Panc1 (cell line): Measurements from ENCODE around the gene CACNG3. TPM values are rescaled to one million over a fixed set of nuclear protein-coding genes. Genes with fewer than 3 reads are reported as not detected.

Source experiments
- ATAC-seq: fragments of 200-7000 bp; cut with Tn5 transposase; 2 replicates; pipeline ENCODE4 v1.9.1; 2020; ENCODE audit warnings: mild to moderate bottlenecking, moderate library complexity
- BruUV-seq: library from RNA; stranded (reverse); fragments of 400-500 nt; replicated peaks from 2 replicates; lab custom pipeline; 2021; lab: Mats Ljungman, UMichigan
- CTCF ChIA-PET: fragments of 300-600 bp; sonication (Branson Sonifier 250); formaldehyde crosslinking; loops from one replicate; lab custom pipeline; 2022; ENCODE audit warnings: antibody characterized with exemption; lab: Charles Lee
- POLR2A ChIA-PET: fragments of 300-600 bp; sonication (Branson Sonifier 250); formaldehyde crosslinking; loops from one replicate; lab custom pipeline; 2022; ENCODE audit warnings: antibody characterized with exemption; lab: Charles Lee
- DNase-seq: peaks from one replicate; pipeline ENCODE4 v3.0.0-alpha.2; 2010; ENCODE audit warnings: low read depth, low spot score
- H3K27ac ChIP-seq: 2 replicates; pipeline ENCODE4 v1.5.1; 2011; ENCODE audit warnings: mild to moderate bottlenecking, low read length, inconsistent platforms
- H3K27me3 ChIP-seq: fragments of 200-500 bp; sonication (Bioruptor generic); 2 replicates; pipeline ENCODE4 v1.6.0; 2014; ENCODE audit warnings: low read length, inconsistent platforms; ENCODE audit not compliant: control insufficient read depth, insufficient read depth
- H3K36me3 ChIP-seq: fragments of 200-500 bp; sonication (Bioruptor generic); 2 replicates; pipeline ENCODE4 v1.5.1; 2014; ENCODE audit warnings: inconsistent platforms, mild to moderate bottlenecking, low read length, moderate library complexity; ENCODE audit not compliant: control insufficient read depth, insufficient read depth
- H3K4me1 ChIP-seq: 2 replicates; pipeline ENCODE4 v1.5.1; 2011; ENCODE audit warnings: inconsistent platforms, mild to moderate bottlenecking, low read length, moderate library complexity; ENCODE audit not compliant: control insufficient read depth, insufficient read depth
- H3K4me3 ChIP-seq, 2 experiments: 2 replicates each; pipeline ENCODE4 v1.5.1; 2011 to 2012; ENCODE audit warnings: low read depth in 2 of 2, low read length in 2 of 2, mild to moderate bottlenecking in 2 of 2, inconsistent platforms in 1 of 2, moderate library complexity in 1 of 2
- H3K9me3 ChIP-seq: fragments of 200-500 bp; sonication (Bioruptor generic); 2 replicates; pipeline ENCODE4 v1.5.1; 2014; ENCODE audit warnings: low read depth, mild to moderate bottlenecking, inconsistent platforms, low read length, moderate library complexity; ENCODE audit not compliant: control insufficient read depth, insufficient read depth
- POLR2AphosphoS5 ChIP-seq: IDR thresholded peaks from 2 replicates; pipeline ENCODE4 v1.6.1; 2012; ENCODE audit warnings: mild to moderate bottlenecking, low read depth, low read length, moderate library complexity
- SIN3A ChIP-seq: IDR thresholded peaks from 2 replicates; pipeline ENCODE4 v1.6.1; 2012; ENCODE audit warnings: low read depth, mild to moderate bottlenecking, low read length, moderate library complexity, borderline replicate concordance; ENCODE audit not compliant: insufficient read depth
- TCF7L2 ChIP-seq: IDR thresholded peaks from 2 replicates; pipeline ENCODE4 v1.6.1; 2011; ENCODE audit warnings: mild to moderate bottlenecking, low read depth, low read length, inconsistent platforms
- in situ Hi-C: cut with HindIII; loops from 2 replicates; pipeline ENCODE4 v1.10.0; 2016; ENCODE audit warnings: low sequenced_read_pairs, low pct_unique_long_range_greater_than_20kb
- intact Hi-C: fragments of 100-400 bp; cut with micrococcal nuclease; formaldehyde crosslinking; loops from one replicate; pipeline ENCODE4 v1.10.0; 2022; ENCODE audit not compliant: unreplicated experiment
- total RNA-seq: library from RNA; stranded (reverse); gene quantifications from one replicate; pipeline ENCODE4 v1.2.1, GENCODE V29; 2021; ENCODE audit not compliant: unreplicated experiment
- TF ChIP-seq, protein P1 (sequence below): fragments of 450-650 bp; IDR thresholded peaks from 2 replicates; pipeline ENCODE4 v1.5.1; 2017; ENCODE audit warnings: mild to moderate bottlenecking
- TF ChIP-seq, protein P2 (sequence below), 2 experiments: IDR thresholded peaks; 2 replicates each; pipeline ENCODE4 v1.6.1; 2011 to 2012; ENCODE audit warnings: low read depth in 2 of 2, control low read depth in 1 of 2, low read length in 1 of 2, mild to moderate bottlenecking in 1 of 2, moderate library complexity in 1 of 2; ENCODE audit not compliant: insufficient read depth in 1 of 2

Gene CACNG3
- total RNA-seq, 1 experiment from 2014 or later: not detected

DNA sequence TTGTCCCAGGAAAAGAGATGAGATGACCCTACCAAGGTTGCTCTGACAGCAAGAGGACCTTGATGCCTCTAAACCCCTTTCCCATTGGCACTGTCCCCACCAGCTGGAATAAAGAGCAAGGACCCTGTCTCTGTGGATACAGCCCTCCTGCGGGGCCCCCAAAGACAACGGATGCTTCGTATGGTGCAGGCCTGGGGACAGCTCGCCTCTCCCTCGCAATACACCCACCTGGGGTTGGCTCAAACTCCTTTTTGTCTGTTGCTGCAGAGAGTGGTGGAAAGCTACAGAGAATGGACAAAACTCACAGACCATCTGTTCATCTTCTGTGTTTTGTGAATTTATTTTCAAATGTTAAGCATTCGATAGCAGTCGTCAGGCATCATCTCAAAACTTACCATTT, 27.6 kb upstream of the CACNG3 start:
- no peak for DNase-seq
- no peak overlapping the region for H3K4me3 ChIP-seq
- H3K36me3 ChIP-seq: no peaks in the 10 kb centered on the region
- TF ChIP-seq SIN3A (no peak), TCF7L2 (no peak), POLR2AphosphoS5 (no peak)
- TF ChIP-seq, protein P1, sequence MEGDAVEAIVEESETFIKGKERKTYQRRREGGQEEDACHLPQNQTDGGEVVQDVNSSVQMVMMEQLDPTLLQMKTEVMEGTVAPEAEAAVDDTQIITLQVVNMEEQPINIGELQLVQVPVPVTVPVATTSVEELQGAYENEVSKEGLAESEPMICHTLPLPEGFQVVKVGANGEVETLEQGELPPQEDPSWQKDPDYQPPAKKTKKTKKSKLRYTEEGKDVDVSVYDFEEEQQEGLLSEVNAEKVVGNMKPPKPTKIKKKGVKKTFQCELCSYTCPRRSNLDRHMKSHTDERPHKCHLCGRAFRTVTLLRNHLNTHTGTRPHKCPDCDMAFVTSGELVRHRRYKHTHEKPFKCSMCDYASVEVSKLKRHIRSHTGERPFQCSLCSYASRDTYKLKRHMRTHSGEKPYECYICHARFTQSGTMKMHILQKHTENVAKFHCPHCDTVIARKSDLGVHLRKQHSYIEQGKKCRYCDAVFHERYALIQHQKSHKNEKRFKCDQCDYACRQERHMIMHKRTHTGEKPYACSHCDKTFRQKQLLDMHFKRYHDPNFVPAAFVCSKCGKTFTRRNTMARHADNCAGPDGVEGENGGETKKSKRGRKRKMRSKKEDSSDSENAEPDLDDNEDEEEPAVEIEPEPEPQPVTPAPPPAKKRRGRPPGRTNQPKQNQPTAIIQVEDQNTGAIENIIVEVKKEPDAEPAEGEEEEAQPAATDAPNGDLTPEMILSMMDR: no peak
- TF ChIP-seq, protein P2, sequence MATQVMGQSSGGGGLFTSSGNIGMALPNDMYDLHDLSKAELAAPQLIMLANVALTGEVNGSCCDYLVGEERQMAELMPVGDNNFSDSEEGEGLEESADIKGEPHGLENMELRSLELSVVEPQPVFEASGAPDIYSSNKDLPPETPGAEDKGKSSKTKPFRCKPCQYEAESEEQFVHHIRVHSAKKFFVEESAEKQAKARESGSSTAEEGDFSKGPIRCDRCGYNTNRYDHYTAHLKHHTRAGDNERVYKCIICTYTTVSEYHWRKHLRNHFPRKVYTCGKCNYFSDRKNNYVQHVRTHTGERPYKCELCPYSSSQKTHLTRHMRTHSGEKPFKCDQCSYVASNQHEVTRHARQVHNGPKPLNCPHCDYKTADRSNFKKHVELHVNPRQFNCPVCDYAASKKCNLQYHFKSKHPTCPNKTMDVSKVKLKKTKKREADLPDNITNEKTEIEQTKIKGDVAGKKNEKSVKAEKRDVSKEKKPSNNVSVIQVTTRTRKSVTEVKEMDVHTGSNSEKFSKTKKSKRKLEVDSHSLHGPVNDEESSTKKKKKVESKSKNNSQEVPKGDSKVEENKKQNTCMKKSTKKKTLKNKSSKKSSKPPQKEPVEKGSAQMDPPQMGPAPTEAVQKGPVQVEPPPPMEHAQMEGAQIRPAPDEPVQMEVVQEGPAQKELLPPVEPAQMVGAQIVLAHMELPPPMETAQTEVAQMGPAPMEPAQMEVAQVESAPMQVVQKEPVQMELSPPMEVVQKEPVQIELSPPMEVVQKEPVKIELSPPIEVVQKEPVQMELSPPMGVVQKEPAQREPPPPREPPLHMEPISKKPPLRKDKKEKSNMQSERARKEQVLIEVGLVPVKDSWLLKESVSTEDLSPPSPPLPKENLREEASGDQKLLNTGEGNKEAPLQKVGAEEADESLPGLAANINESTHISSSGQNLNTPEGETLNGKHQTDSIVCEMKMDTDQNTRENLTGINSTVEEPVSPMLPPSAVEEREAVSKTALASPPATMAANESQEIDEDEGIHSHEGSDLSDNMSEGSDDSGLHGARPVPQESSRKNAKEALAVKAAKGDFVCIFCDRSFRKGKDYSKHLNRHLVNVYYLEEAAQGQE (IDR thresholded peaks at IDR 0.05; ENCODE audit: insufficient read depth in 1 of 2, low read depth in 2 of 2, low read length in 1 of 2): no peak
- H3K9me3 ChIP-seq: no peaks in the 10 kb centered on the region
- ChIA-PET CTCF (no interaction called here), POLR2A (no interaction called here)
- H3K4me1 ChIP-seq: no peaks in the 10 kb centered on the region
- ATAC-seq: no peak
- intact Hi-C loops: no loop called here
- no TSS peak for BruUV-seq
- no peak overlapping the region for H3K27ac ChIP-seq
- in situ Hi-C loops: no loop called here
- H3K27me3 ChIP-seq: 0 out of 2 replicates have a peak, but pooled peaks cover 8% of the 10 kb centered on the region

DNA sequence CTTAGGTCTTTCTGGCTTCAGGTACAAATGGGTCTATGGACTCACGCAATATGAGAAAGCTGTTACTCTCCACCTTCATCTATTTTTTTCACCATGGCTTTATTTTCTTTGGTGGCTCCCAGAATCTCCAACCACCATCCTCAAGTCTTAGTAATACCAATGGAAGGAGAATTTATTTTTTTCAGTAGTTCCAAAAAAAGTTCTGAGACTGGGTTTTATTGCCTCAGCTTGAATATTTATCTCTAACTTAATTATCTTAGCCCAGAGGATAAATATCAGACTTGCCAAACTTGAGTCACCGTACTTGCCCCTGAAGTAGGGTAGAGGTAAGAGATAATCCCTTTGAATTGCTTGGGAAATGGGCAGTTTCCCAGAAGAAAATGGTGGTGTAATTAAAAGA, 23.2 kb upstream of the CACNG3 start:
- POLR2A ChIA-PET: no interaction called here
- no peaks in the 10 kb centered on the region for H3K9me3 ChIP-seq
- no peak for ATAC-seq
- H3K4me3 ChIP-seq: no peak overlapping the region
- intact Hi-C loops (no loop called here), in situ Hi-C loops (no loop called here)
- 0 out of 2 replicates have a peak, but pooled peaks cover 9% of the 10 kb centered on the region for H3K27me3 ChIP-seq
- H3K36me3 ChIP-seq: no peaks in the 10 kb centered on the region
- TF ChIP-seq, protein P1: no peak
- TF ChIP-seq TCF7L2 (no peak), POLR2AphosphoS5 (no peak), SIN3A (no peak)
- TF ChIP-seq, protein P2 (IDR thresholded peaks at IDR 0.05; ENCODE audit: insufficient read depth in 1 of 2, low read depth in 2 of 2, low read length in 1 of 2): no peak
- no peak for DNase-seq
- H3K27ac ChIP-seq: no peak overlapping the region
- H3K4me1 ChIP-seq: no peaks in the 10 kb centered on the region
- CTCF ChIA-PET: interaction anchor here (0.6 kb wide), 1 partner anchor 21 kb away, joined by 3 read pairs; no protein-coding TSS in a partner anchor
- BruUV-seq: no TSS peak
